Heart right ventricle (tissue), 16 donors: ENCODE data around the gene CXorf58. TPM values are rescaled to one million over a fixed set of nuclear protein-coding genes. Genes with fewer than 3 reads are reported as not detected.

Source experiments
- ATAC-seq, 8 donors: fragments of 200-7000 bp; cut with Tn5 transposase; one replicate each; pipeline ENCODE4 v1.9.1; 2020; ENCODE audit warnings: mild to moderate bottlenecking in 8 of 8, moderate library complexity in 8 of 8, moderate number of reproducible peaks in 1 of 8
- DNase-seq, 2 donors: peaks; one replicate each; pipeline ENCODE4 v3.0.0-alpha.2; 2020
- H3K27ac ChIP-seq, 10 donors: fragments of 200-600 bp; sonication (generic) in 2 of 10; one replicate each; pipeline versions ENCODE4 v1.5.0 to v1.8.0; 2020 to 2022; ENCODE audit warnings: mild to moderate bottlenecking in 3 of 10
- H3K27me3 ChIP-seq, 7 donors: fragments of 200-600 bp; one replicate each; pipeline ENCODE4 v1.8.0; 2021 to 2022; ENCODE audit warnings: mild to moderate bottlenecking in 2 of 7
- H3K36me3 ChIP-seq, 9 donors: fragments of 200-600 bp; sonication (generic) in 1 of 9; one replicate each; pipeline versions ENCODE4 v1.5.0 to v1.8.0; 2020 to 2022; ENCODE audit warnings: mild to moderate bottlenecking in 2 of 9
- H3K4me1 ChIP-seq, 9 donors: fragments of 200-600 bp; sonication (generic) in 1 of 9; one replicate each; pipeline versions ENCODE4 v1.5.0 to v1.8.0; 2020 to 2022; ENCODE audit warnings: mild to moderate bottlenecking in 4 of 9
- H3K4me3 ChIP-seq, 10 donors: fragments of 200-600 bp; sonication (generic) in 2 of 10; one replicate each; pipeline versions ENCODE4 v1.5.0 to v1.8.0; 2020 to 2022; ENCODE audit warnings: mild to moderate bottlenecking in 7 of 10, moderate library complexity in 2 of 10
- H3K9me3 ChIP-seq, 11 donors: fragments of 200-600 bp in 10 of 11; sonication (generic) in 2 of 11; one replicate each; pipeline versions ENCODE4 v1.5.0 to v1.8.0; 2013 to 2022; ENCODE audit warnings: mild to moderate bottlenecking in 2 of 11, control low read depth in 1 of 11, moderate library complexity in 1 of 11
- WGBS, 2 donors: extraction: QIAGEN DNeasy Blood & Tissue Kit; methylation state at CpG; one replicate each; pipeline ENCODE4 v1.1.7; 2013; ENCODE audit warnings: inconsistent platforms in 1 of 2; 5-methylcytosine and 5-hydroxymethylcytosine counted together
- intact Hi-C, 10 donors: fragments of 100-400 bp; cut with DNase I; formaldehyde crosslinking; loops; one replicate each; pipeline versions ENCODE4 v1.11.1 to v1.14.2; 2022
- polyA plus RNA-seq, 2 donors: library from polyadenylated mRNA; stranded (reverse); fragments of 200-250 nt; gene quantifications; one replicate each; pipeline ENCODE4 v1.2.3, GENCODE V29; 2013
- total RNA-seq, 10 donors: library from RNA; stranded (reverse); fragmentation: NEBNext Ultra II Directional in 3 of 10; extraction: Animal tissue kit (Norgen Biotek cat#: 25700) in 3 of 10; gene quantifications; one replicate each; pipeline versions ENCODE4 v1.2.1 to v1.2.4, GENCODE V29; 2021 to 2023
- TF ChIP-seq, protein P1 (sequence below), 9 donors: fragments of 200-600 bp; sonication (generic) in 2 of 9; IDR thresholded peaks; one replicate each; pipeline versions ENCODE4 v1.5.0 to v1.8.0; 2021 to 2022; ENCODE audit warnings: antibody characterized with exemption in 9 of 9, mild to moderate bottlenecking in 5 of 9, moderate library complexity in 1 of 9
- donor health status: Arrhythmogenic right ventricular cardiomyopathy.
- donor health status: ischemic (EF 13 %, LVEDD 7.1; RV severe dilation, severe dysfunction).
- donor health status: healthy with polysubstance abuse.
- donor health status: DM: no; HTN: yes; CAD: no.
- donor health status: DM: no; HTN: no; CAD: no.
- donor health status: ischemic (EF 25% LVEDD 6.9; RV normal size, moderate dysfunction).
- donor health status: ischemic (EF 25% LVEDD 5.7; RV mildly dilated, moderate dysfunction).
- donor health status: healthy.
- donor health status: DM: yes; HTN: yes; CAD: no.
- donor health status: Ischemic cardiomyopathy.
- donor health status: ischemic (EF 35%, LVEDD 5.7; RV mildly dilated, moderate dysfunction).
- donor health status: nonischemic (EF 11% LVEDD 7.7; RV severe dilation, severe dysfunction).
- donor health status: DM: yes; HTN: yes; CAD: no.
- donor health status: PGD.
- donor health status: ischemic (EF 29% LVEDD 5.4; RV normal size, mild dysfunction).
- donor health status: nonischemic (EF 23%, LVEDD 6.1; RV moderate dilation, normal function).

Gene CXorf58
- total and polyA plus RNA-seq, 12 donors = 0.09 to 1.1 (median 0.30) TPM; not detected in 2

DNA sequence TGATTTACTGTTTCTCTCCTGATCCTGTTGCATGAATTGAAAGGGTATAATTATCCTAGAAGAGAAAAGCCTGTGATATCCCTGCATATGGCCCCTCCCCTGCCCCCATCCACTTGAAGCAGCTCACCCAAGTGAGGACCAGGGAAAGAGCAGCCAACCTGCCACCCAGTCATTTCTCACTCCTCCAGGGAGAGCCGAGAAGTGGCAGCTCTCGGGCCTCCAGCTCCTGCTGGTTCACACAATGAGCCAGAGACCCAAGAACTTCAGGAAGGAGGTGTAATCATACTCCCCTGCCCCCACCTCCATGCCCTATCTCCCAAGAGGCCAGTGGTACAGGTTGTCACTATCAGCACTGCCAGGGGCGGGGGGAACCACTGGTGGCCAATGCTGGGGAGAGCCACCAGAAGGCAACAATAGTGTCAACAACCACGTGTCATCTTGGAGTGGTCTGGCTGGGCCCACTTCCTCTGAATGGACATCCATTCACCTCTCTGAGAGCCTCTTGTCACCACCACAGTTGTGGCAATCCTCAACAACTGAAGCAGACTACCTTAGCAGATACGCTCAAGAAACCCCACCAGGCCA is 43.0 kb upstream of the CXorf58 start:
- DNase-seq (no peak), ATAC-seq (no peak)
- Histone ChIP-seq H3K4me1 (no peaks in the 10 kb centered on the region), H3K27ac (no peak overlapping the region), H3K9me3 (no peaks in the 10 kb centered on the region), H3K36me3 (no peaks in the 10 kb centered on the region), H3K27me3 (peaks cover 0 to 13% (median 0%) of the 10 kb centered on the region in 7 donors), H3K4me3 (no peak overlapping the region)
- intact Hi-C loops = no loop called here
- TF ChIP-seq, protein P1, sequence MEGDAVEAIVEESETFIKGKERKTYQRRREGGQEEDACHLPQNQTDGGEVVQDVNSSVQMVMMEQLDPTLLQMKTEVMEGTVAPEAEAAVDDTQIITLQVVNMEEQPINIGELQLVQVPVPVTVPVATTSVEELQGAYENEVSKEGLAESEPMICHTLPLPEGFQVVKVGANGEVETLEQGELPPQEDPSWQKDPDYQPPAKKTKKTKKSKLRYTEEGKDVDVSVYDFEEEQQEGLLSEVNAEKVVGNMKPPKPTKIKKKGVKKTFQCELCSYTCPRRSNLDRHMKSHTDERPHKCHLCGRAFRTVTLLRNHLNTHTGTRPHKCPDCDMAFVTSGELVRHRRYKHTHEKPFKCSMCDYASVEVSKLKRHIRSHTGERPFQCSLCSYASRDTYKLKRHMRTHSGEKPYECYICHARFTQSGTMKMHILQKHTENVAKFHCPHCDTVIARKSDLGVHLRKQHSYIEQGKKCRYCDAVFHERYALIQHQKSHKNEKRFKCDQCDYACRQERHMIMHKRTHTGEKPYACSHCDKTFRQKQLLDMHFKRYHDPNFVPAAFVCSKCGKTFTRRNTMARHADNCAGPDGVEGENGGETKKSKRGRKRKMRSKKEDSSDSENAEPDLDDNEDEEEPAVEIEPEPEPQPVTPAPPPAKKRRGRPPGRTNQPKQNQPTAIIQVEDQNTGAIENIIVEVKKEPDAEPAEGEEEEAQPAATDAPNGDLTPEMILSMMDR (IDR thresholded peaks at IDR 0.05) = no peak
- WGBS, 2 donors = 79 to 80% methylated on average over 5 of the region's 5 CpGs

DNA sequence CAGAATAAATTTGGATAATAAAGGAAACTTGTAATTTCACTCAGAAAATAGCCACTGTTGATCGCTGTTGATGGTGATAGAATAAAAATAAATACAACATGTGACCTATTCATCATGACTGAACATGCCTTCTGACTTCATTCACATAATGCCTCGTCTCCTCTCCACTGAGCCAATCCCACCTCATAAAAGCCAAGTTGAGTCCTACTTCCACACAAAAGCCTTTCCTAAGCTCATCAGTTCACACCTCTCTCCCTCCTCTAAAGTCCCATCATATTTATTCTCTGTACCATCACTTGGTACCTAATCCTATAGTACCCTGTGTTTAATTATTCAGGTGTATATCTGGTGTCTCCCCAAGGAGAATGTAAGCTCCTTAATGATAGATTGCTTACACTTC is 37.8 kb upstream of the CXorf58 start:
- Histone ChIP-seq H3K9me3 (no peaks in the 10 kb centered on the region), H3K27ac (no peak overlapping the region), H3K27me3 (peaks cover 0 to 13% (median 0%) of the 10 kb centered on the region in 7 donors), H3K36me3 (no peaks in the 10 kb centered on the region), H3K4me1 (peaks cover 0 to 6% (median 0%) of the 10 kb centered on the region in 9 donors), H3K4me3 (no peak overlapping the region)
- TF ChIP-seq, protein P1 (IDR thresholded peaks at IDR 0.05) = no peak
- no peak for DNase-seq
- WGBS, 2 donors = 61 to 79% methylated on average over 2 of the region's 2 CpGs
- intact Hi-C loops = loop anchor here in 1 of 10 donors (10.0 kb wide), 1 partner anchor 55 kb away; no protein-coding TSS in a partner anchor
- ATAC-seq = no peak

DNA sequence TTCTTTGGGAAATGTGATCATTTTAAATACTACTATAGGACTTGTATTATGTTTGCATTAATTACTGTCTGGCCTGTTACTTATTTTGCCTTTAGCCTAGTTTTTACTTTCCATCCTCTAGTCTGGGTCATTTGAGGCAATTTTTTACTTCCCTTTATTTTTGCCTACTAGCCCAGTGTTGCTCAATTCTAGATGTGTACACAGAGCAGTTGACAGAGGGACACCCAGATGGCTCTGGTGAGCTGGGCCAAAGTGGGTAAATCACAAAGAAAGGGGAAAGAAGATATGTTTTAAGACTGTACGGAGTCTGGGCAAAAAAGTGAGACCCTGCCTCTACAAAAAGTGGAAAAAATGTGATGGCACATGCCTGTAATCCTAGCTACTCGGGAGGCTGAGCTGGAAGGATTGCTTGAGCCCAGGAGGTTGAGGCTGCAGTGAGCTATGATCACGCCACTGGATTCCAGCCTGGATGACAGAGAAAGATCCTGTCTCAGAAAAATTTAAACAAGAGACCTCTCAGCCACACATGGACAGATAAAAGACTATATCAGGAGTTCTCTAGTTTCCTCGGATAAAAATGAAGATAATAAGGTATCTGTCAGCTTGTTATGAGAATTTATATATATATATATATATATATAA is 35.8 kb upstream of the CXorf58 start:
- Histone ChIP-seq H3K4me3 (no peak overlapping the region), H3K4me1 (peaks cover 0 to 6% (median 0%) of the 10 kb centered on the region in 9 donors), H3K36me3 (no peaks in the 10 kb centered on the region), H3K27me3 (no peaks in the 10 kb centered on the region), H3K27ac (peak overlapping the region in 1 of 10 donors; percentile 69), H3K9me3 (no peaks in the 10 kb centered on the region)
- ATAC-seq = peak in 2 of 8 donors; percentile 46 to 50
- WGBS, 2 donors = 85 to 88% methylated on average over 4 of the region's 4 CpGs
- TF ChIP-seq, protein P1 (IDR thresholded peaks at IDR 0.05) = no peak
- intact Hi-C loops = loop anchor here in 1 of 10 donors (10.0 kb wide), 1 partner anchor 57 kb away; no protein-coding TSS in a partner anchor
- no peak for DNase-seq

DNA sequence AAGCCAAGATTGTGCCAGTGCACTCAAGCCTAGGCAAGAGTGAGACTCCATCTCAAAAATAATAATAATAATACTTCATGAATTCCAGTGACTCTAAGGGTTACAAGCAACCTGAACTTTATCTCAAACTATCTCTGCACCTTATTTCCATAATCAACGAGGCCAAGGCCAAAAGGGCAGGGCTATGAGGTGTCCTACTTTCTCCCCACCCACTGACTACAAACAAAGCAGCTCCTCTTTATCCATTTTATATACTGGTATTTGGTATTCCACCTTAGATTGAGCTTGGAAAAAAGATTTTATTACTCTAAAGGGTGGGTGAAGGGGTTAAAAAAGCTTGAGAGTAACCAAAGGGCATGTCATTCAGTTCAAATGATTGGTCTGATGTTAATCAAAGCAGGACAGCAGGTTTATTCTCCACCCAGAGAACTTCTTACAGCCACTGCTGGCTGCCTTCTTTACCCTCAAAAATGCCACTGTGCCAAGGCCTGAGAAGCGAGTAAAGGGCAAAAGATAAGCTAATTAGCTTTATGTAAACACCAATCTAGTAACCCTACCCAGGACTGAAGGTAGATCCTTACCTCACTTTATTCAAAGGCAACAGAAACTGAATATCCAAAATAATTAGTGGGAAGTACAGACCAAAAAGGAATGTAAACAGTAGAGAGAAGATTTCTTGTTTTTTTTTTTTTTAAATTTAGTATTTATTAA is 28.3 kb upstream of the CXorf58 start:
- DNase-seq (no peak), ATAC-seq (no peak)
- no peak overlapping the region for H3K27ac ChIP-seq
- no peaks in the 10 kb centered on the region for H3K9me3 ChIP-seq
- no peak overlapping the region for H3K4me3 ChIP-seq
- 33 to 68% methylated on average over 2 of the region's 2 CpGs for WGBS, 2 donors
- TF ChIP-seq, protein P1 (IDR thresholded peaks at IDR 0.05) = no peak
- intact Hi-C loops = loop anchor here in 1 of 10 donors (10.0 kb wide), 1 partner anchor 65 kb away; no protein-coding TSS in a partner anchor
- peaks cover 0 to 7% (median 0%) of the 10 kb centered on the region in 9 donors for H3K36me3 ChIP-seq
- peaks cover 0 to 11% (median 0%) of the 10 kb centered on the region in 9 donors for H3K4me1 ChIP-seq
- peaks cover 0 to 3% (median 0%) of the 10 kb centered on the region in 7 donors for H3K27me3 ChIP-seq
